HCT116 (cell line): ENCODE data around the gene KIRREL3. TPM values are rescaled to one million over a fixed set of nuclear protein-coding genes. Genes with fewer than 3 reads are reported as not detected.

ENCODE experiments used
- ATAC-seq: fragments of 200-7000 bp; cut with Tn5 transposase; 2 replicates; pipeline ENCODE4 v1.9.1; 2020; ENCODE audit warnings: mild to moderate bottlenecking, moderate library complexity
- BruUV-seq: library from RNA; stranded (reverse); fragments of 400-500 nt; replicated peaks from 2 replicates; lab custom pipeline; 2021; lab: Mats Ljungman, UMichigan
- CTCF ChIA-PET: fragments of 300-600 bp; sonication (Branson Sonifier 250); formaldehyde crosslinking; loops from one replicate; lab custom pipeline; 2021; ENCODE audit warnings: antibody characterized with exemption; lab: Charles Lee
- POLR2A ChIA-PET: fragments of 300-600, 350-600 bp; sonication (Branson Sonifier 250); formaldehyde crosslinking; loops from one replicate; lab custom pipeline; 2021; ENCODE audit warnings: antibody characterized with exemption; lab: Charles Lee
- RAD21 ChIA-PET, 2 experiments: fragments of 300-600 bp; sonication (Branson Sonifier 250); formaldehyde crosslinking; loops; one replicate each; lab custom pipeline; 2023; ENCODE audit warnings: low total read pairs in 2 of 2; ENCODE audit not compliant: uncharacterized antibody in 2 of 2, unreplicated experiment in 2 of 2, low non-redundant PET in 1 of 2; lab: Charles Lee
- DNase-seq: peaks from one replicate; pipeline ENCODE4 v3.0.0-alpha.2; 2010; ENCODE audit warnings: low read depth, low spot score
- H2AFZ ChIP-seq: fragments of 200-600 bp; shearing (Covaris generic), sonication (generic); 2 replicates; pipeline ENCODE4 v1.6.1; 2017; ENCODE audit warnings: low read depth, mixed run types, mixed read lengths, antibody characterized with exemption, low read length; ENCODE audit not compliant: poor library complexity, severe bottlenecking
- H3K27ac ChIP-seq: 2 replicates; pipeline ENCODE4 v1.5.1; 2012; ENCODE audit warnings: low read depth, low read length
- H3K27me3 ChIP-seq: fragments of 200-600 bp; sonication (generic); 2 replicates; pipeline ENCODE4 v1.6.1; 2016; ENCODE audit warnings: mixed run types, low read length, mixed read lengths; ENCODE audit not compliant: insufficient read depth
- H3K36me3 ChIP-seq, 2 experiments: fragments of 200-500 bp in 1 of 2; fragments of 200-600 bp in 1 of 2; sonication (Bioruptor generic) in 1 of 2; sonication (generic) in 1 of 2; 2 replicates each; pipeline versions ENCODE4 v1.5.1 to v1.6.1; 2014 to 2016; ENCODE audit warnings: low read length in 2 of 2, inconsistent platforms in 1 of 2, mixed read lengths in 1 of 2, mixed run types in 1 of 2; ENCODE audit not compliant: insufficient read depth in 2 of 2, control insufficient read depth in 1 of 2
- H3K4me1 ChIP-seq, 2 experiments: fragments of 200-600 bp in 1 of 2; sonication (generic) in 1 of 2; 2 replicates each; pipeline versions ENCODE4 v1.5.1 to v1.6.1; 2012 to 2017; ENCODE audit warnings: low read length in 2 of 2, inconsistent platforms in 1 of 2, mild to moderate bottlenecking in 1 of 2, mixed read lengths in 1 of 2, mixed run types in 1 of 2, moderate library complexity in 1 of 2; ENCODE audit not compliant: insufficient read depth in 2 of 2, control insufficient read depth in 1 of 2
- H3K4me2 ChIP-seq: fragments of 200-600 bp; sonication (generic); 2 replicates; pipeline ENCODE4 v1.6.1; 2017; ENCODE audit warnings: mixed run types, low read length, mixed read lengths
- H3K4me3 ChIP-seq, 2 experiments: fragments of 200-600 bp in 1 of 2; sonication (generic) in 1 of 2; replicated peaks in 1 of 2; 2 replicates each; pipeline ENCODE4 v1.5.1; 2011 to 2016; ENCODE audit warnings: low read length in 2 of 2, control low read depth in 1 of 2, low read depth in 1 of 2, mild to moderate bottlenecking in 1 of 2, mixed read lengths in 1 of 2, mixed run types in 1 of 2
- H3K79me2 ChIP-seq: fragments of 200-600 bp; sonication (generic); 2 replicates; pipeline ENCODE4 v1.6.1; 2017; ENCODE audit warnings: mild to moderate bottlenecking, mixed run types, low read length, moderate library complexity, mixed read lengths; ENCODE audit not compliant: insufficient read depth
- H3K9ac ChIP-seq: fragments of 200-600 bp; sonication (generic); 2 replicates; pipeline ENCODE4 v1.6.1; 2016; ENCODE audit warnings: low read length, mixed read lengths
- H3K9me2 ChIP-seq: fragments of 200-600 bp; sonication (generic), shearing (Covaris generic); 2 replicates; pipeline ENCODE4 v1.6.1; 2017; ENCODE audit warnings: mixed run types, mild to moderate bottlenecking, moderate library complexity; ENCODE audit not compliant: insufficient read depth
- H3K9me3 ChIP-seq, 2 experiments: fragments of 200-500 bp in 1 of 2; fragments of 200-600 bp in 1 of 2; sonication (Bioruptor generic) in 1 of 2; sonication (generic) in 1 of 2; 2 replicates each; pipeline ENCODE4 v1.6.1; 2014 to 2017; ENCODE audit warnings: low read length in 2 of 2, mixed read lengths in 2 of 2, inconsistent platforms in 1 of 2, low read depth in 1 of 2, mild to moderate bottlenecking in 1 of 2, mixed run types in 1 of 2, moderate library complexity in 1 of 2; ENCODE audit not compliant: control insufficient read depth in 1 of 2, insufficient read depth in 1 of 2
- H4K20me1 ChIP-seq: fragments of 200-600 bp; sonication (generic), shearing (Covaris generic); 2 replicates; pipeline ENCODE4 v1.6.1; 2017; ENCODE audit warnings: mixed run types, mild to moderate bottlenecking, moderate library complexity; ENCODE audit not compliant: insufficient read depth
- CBX3 ChIP-seq: IDR thresholded peaks from 2 replicates; pipeline ENCODE4 v1.6.1; 2012; ENCODE audit warnings: low read depth
- CTCF ChIP-seq, 3 experiments: fragments of 200-600 bp in 1 of 3; sonication (generic) in 1 of 3; IDR thresholded peaks in 2 of 3; conservative IDR thresholded peaks in 1 of 3; 2 replicates each; pipeline ENCODE4 v1.5.1; 2012 to 2017; ENCODE audit warnings: low read depth in 2 of 3, low read length in 2 of 3, antibody characterized with exemption in 1 of 3, borderline replicate concordance in 1 of 3, control low read depth in 1 of 3, mild to moderate bottlenecking in 1 of 3, mixed read lengths in 1 of 3, mixed run types in 1 of 3, moderate library complexity in 1 of 3; ENCODE audit not compliant: insufficient read depth in 1 of 3
- EGR1 ChIP-seq: IDR thresholded peaks from 2 replicates; pipeline ENCODE4 v1.6.1; 2012; ENCODE audit warnings: low read depth
- ELF1 ChIP-seq: IDR thresholded peaks from 2 replicates; pipeline ENCODE4 v1.6.1; 2012; ENCODE audit warnings: low read depth, borderline replicate concordance
- EZH2 ChIP-seq: fragments of 200-600 bp; sonication (generic); IDR thresholded peaks from 2 replicates; pipeline ENCODE4 v1.6.1; 2017; ENCODE audit warnings: antibody characterized with exemption, mixed run types
- EZH2phosphoT487 ChIP-seq: fragments of 200-600 bp; IDR thresholded peaks from 2 replicates; pipeline ENCODE4 v1.6.1; 2018; ENCODE audit warnings: antibody characterized with exemption, borderline replicate concordance
- FOSL1 ChIP-seq: IDR thresholded peaks from 2 replicates; pipeline ENCODE4 v1.6.1; 2012; ENCODE audit warnings: low read depth
- MAX ChIP-seq: IDR thresholded peaks from 2 replicates; pipeline ENCODE4 v1.6.1; 2012
- POLR2A ChIP-seq: IDR thresholded peaks from 2 replicates; pipeline ENCODE4 v1.7.0; 2011; ENCODE audit warnings: borderline replicate concordance; ENCODE audit not compliant: insufficient read depth, insufficient read length; ENCODE audit errors: extremely low read depth
- POLR2AphosphoS5 ChIP-seq: IDR thresholded peaks from 2 replicates; pipeline ENCODE4 v1.6.1; 2011; ENCODE audit warnings: mild to moderate bottlenecking, low read depth, low read length, moderate library complexity
- RAD21 ChIP-seq: IDR thresholded peaks from 2 replicates; pipeline ENCODE4 v1.6.1; 2012; ENCODE audit warnings: low read depth, mild to moderate bottlenecking
- REST ChIP-seq: IDR thresholded peaks from 2 replicates; pipeline ENCODE4 v1.6.1; 2012; ENCODE audit warnings: low read depth
- SIN3A ChIP-seq: IDR thresholded peaks from 2 replicates; pipeline ENCODE4 v1.6.1; 2012; ENCODE audit warnings: low read depth
- SP1 ChIP-seq: IDR thresholded peaks from 2 replicates; pipeline ENCODE4 v1.6.1; 2012; ENCODE audit warnings: low read depth
- SRF ChIP-seq: IDR thresholded peaks from 2 replicates; pipeline ENCODE4 v1.6.1; 2012; ENCODE audit warnings: low read depth
- YY1 ChIP-seq: IDR thresholded peaks from 2 replicates; pipeline ENCODE4 v1.6.1; 2011; ENCODE audit warnings: low read length, low read depth, moderate library complexity, mild to moderate bottlenecking; ENCODE audit not compliant: insufficient replicate concordance; ENCODE audit errors: extremely low read depth
- ZBTB33 ChIP-seq: IDR thresholded peaks from 2 replicates; pipeline ENCODE4 v1.6.1; 2011; ENCODE audit warnings: mild to moderate bottlenecking, low read length, moderate library complexity; ENCODE audit not compliant: insufficient replicate concordance; ENCODE audit errors: extremely low read depth
- ZFX ChIP-seq: fragments of 450-650 bp; IDR thresholded peaks from 2 replicates; pipeline ENCODE4 v1.6.1; 2017
- ZNF274 ChIP-seq: fragments of 200-500 bp; sonication (Bioruptor generic); IDR thresholded peaks from 2 replicates; pipeline ENCODE4 v1.6.1; 2014; ENCODE audit warnings: mild to moderate bottlenecking, low read depth, low read length, inconsistent platforms
- intact Hi-C: fragments of 100-400 bp; cut with micrococcal nuclease; formaldehyde crosslinking; loops from 2 replicates; pipeline ENCODE4 v1.10.0; 2022
- total RNA-seq: library from RNA; stranded (reverse); gene quantifications from one replicate; pipeline ENCODE4 v1.2.1, GENCODE V29; 2021; ENCODE audit not compliant: unreplicated experiment

Gene KIRREL3
- total RNA-seq, 1 experiment from 2014 or later = not detected

- CTCF ChIA-PET = no interaction called here
- no peak overlapping the region for H3K27ac ChIP-seq
- POLR2A ChIA-PET = no interaction called here
- no peak overlapping the region for H3K4me3 ChIP-seq
- BruUV-seq = no TSS peak
- H3K27me3 ChIP-seq = 0 out of 2 replicates have a peak, but pooled peaks cover 11% of the 10 kb centered on the region
- no peak for TF ChIP-seq ZBTB33
- TF ChIP-seq FOSL1 = no peak
- TF ChIP-seq EZH2 = no peak
- TF ChIP-seq POLR2AphosphoS5 = no peak
- no peak for TF ChIP-seq ZFX
- TF ChIP-seq SIN3A = no peak
- TF ChIP-seq EZH2phosphoT487 = no peak
- TF ChIP-seq SP1 = no peak
- no peak for TF ChIP-seq POLR2A
- no peak for TF ChIP-seq ZNF274
- no peak for TF ChIP-seq MAX
- TF ChIP-seq CBX3 = no peak
- TF ChIP-seq CTCF (IDR thresholded peaks at IDR 0.05 in 2 of 3, conservative IDR thresholded peaks at IDR 0.05 in 1 of 3; ENCODE audit: borderline replicate concordance in 1 of 3, insufficient read depth in 1 of 3, low read depth in 2 of 3, low read length in 2 of 3) = no peak
- TF ChIP-seq REST = no peak
- no peak for TF ChIP-seq EGR1
- no peak for TF ChIP-seq RAD21
- TF ChIP-seq ELF1 = no peak
- TF ChIP-seq YY1 = no peak
- TF ChIP-seq SRF = no peak
- TF ChIP-seq, all 23 proteins: peak for 0
- no peaks in the 10 kb centered on the region for H3K36me3 ChIP-seq
- no peaks in the 10 kb centered on the region for H4K20me1 ChIP-seq
- DNase-seq (no peak), ATAC-seq (no peak)
- H3K9me3 ChIP-seq = no peaks in the 10 kb centered on the region
- no peaks in the 10 kb centered on the region for H3K9me2 ChIP-seq
- H3K9ac ChIP-seq = no peak overlapping the region
- no peak overlapping the region for H2AFZ ChIP-seq
- H3K4me2 ChIP-seq = no peak overlapping the region
- intact Hi-C loops = no loop called here
- RAD21 ChIA-PET = no interaction called here
- no peaks in the 10 kb centered on the region for H3K79me2 ChIP-seq
- H3K4me1 ChIP-seq = no peaks in the 10 kb centered on the region
Measured at GRCh38 chr11:126768702-126769101, 231.9 kb downstream of the KIRREL3 start.
